ENCODE measurements around the gene SLC3A2. TPM values are rescaled to one million over a fixed set of nuclear protein-coding genes. Genes with fewer than 3 reads are reported as not detected.

The SLC3A2 gene
- total RNA-seq, 3 donors from 2014 or later (not counting 1 experiment from before 2014, with no cell fraction given), result 200 to 235 (median 207) TPM

- DNase-seq (no peak), ATAC-seq (no peak)
- TF ChIP-seq CTCF (IDR thresholded peaks at IDR 0.05), result no peak
- Histone ChIP-seq H3K27ac (ENCODE audit: low read length) (no peak overlapping the region), H3K4me1 (ENCODE audit: control insufficient read depth, insufficient read depth, low read length) (peaks cover 8% of the 10 kb centered on the region), H3K4me3 (ENCODE audit: low read length) (no peak overlapping the region), H3K9me3 (ENCODE audit: control insufficient read depth, insufficient read depth, low read length) (no peaks in the 10 kb centered on the region), H3K36me3 (ENCODE audit: control insufficient read depth, insufficient read depth, low read length) (peaks cover 55% of the 10 kb centered on the region), H3K27me3 (ENCODE audit: control insufficient read depth, insufficient read depth, low read length) (no peaks in the 10 kb centered on the region)
- H3K4me3 Mint-ChIP-seq, result no peak overlapping the region
- H3K4me1 Mint-ChIP-seq, result peaks cover 15 to 24% of the 10 kb centered on the region in 2 donors
- H3K27me3 Mint-ChIP-seq (ENCODE audit: low read depth in 2 of 2), result no peaks in the 10 kb centered on the region
- H3K9me3 Mint-ChIP-seq, result no peaks in the 10 kb centered on the region
- peak overlapping the region; percentile 60 to 69 for H3K27ac Mint-ChIP-seq
- peaks cover 30% of the 10 kb centered on the region for H3K36me3 Mint-ChIP-seq
- 97% methylated on average over 14 of the region's 14 CpGs for WGBS (ENCODE audit: insufficient coverage)
- intact Hi-C loops (cut with micrococcal nuclease), result no loop called here
Observed at GRCh38 chr11:62888406-62888805, 7.7 kb downstream of the SLC3A2 start.

- ATAC-seq, result peak in 1 of 3 donors; percentile 4
- Histone ChIP-seq H3K27me3 (ENCODE audit: control insufficient read depth, insufficient read depth, low read length) (no peaks in the 10 kb centered on the region), H3K9me3 (ENCODE audit: control insufficient read depth, insufficient read depth, low read length) (no peaks in the 10 kb centered on the region), H3K36me3 (ENCODE audit: control insufficient read depth, insufficient read depth, low read length) (peaks cover 48% of the 10 kb centered on the region), H3K27ac (ENCODE audit: low read length) (no peak overlapping the region), H3K4me3 (ENCODE audit: low read length) (no peak overlapping the region), H3K4me1 (ENCODE audit: control insufficient read depth, insufficient read depth, low read length) (peaks cover 3% of the 10 kb centered on the region)
- no peak for DNase-seq
- 91% methylated on average over 2 of the region's 2 CpGs for WGBS (ENCODE audit: insufficient coverage)
- peak overlapping the region; percentile 37 for H3K4me3 Mint-ChIP-seq
- no peaks in the 10 kb centered on the region for H3K9me3 Mint-ChIP-seq
- peaks cover 8 to 17% of the 10 kb centered on the region in 2 donors for H3K4me1 Mint-ChIP-seq
- intact Hi-C loops (cut with micrococcal nuclease), result no loop called here
- peak overlapping the region; percentile 60 to 69 for H3K27ac Mint-ChIP-seq
- TF ChIP-seq CTCF (IDR thresholded peaks at IDR 0.05), result no peak
- peaks cover 23% of the 10 kb centered on the region for H3K36me3 Mint-ChIP-seq
- no peaks in the 10 kb centered on the region for H3K27me3 Mint-ChIP-seq (ENCODE audit: low read depth in 2 of 2)
Observed at GRCh38 chr11:62889126-62889483, 8.4 kb downstream of the SLC3A2 start.

GRCh38 chr11:62889484-62890437, 9.1 kb downstream of the SLC3A2 start:
- Mint-ChIP-seq H3K4me1 (peaks cover 7 to 14% of the 10 kb centered on the region in 2 donors), H3K9me3 (no peaks in the 10 kb centered on the region), H3K36me3 (peaks cover 20% of the 10 kb centered on the region), H3K27ac (peak overlapping the region; percentile 60 to 69), H3K4me3 (no peak overlapping the region), H3K27me3 (ENCODE audit: low read depth in 2 of 2) (no peaks in the 10 kb centered on the region)
- H3K36me3 ChIP-seq (ENCODE audit: control insufficient read depth, insufficient read depth, low read length), result peaks cover 41% of the 10 kb centered on the region
- no peaks in the 10 kb centered on the region for H3K27me3 ChIP-seq (ENCODE audit: control insufficient read depth, insufficient read depth, low read length)
- no peak overlapping the region for H3K4me3 ChIP-seq (ENCODE audit: low read length)
- no peak for ATAC-seq
- whole genome bisulfite sequencing (ENCODE audit: insufficient coverage), result 92% methylated on average over 11 of the region's 11 CpGs
- intact Hi-C loops (cut with micrococcal nuclease), result no loop called here
- H3K4me1 ChIP-seq (ENCODE audit: control insufficient read depth, insufficient read depth, low read length), result peaks cover 3% of the 10 kb centered on the region
- no peak for TF ChIP-seq CTCF (IDR thresholded peaks at IDR 0.05)
- no peaks in the 10 kb centered on the region for H3K9me3 ChIP-seq (ENCODE audit: control insufficient read depth, insufficient read depth, low read length)
- no peak for DNase-seq
- no peak overlapping the region for H3K27ac ChIP-seq (ENCODE audit: low read length)

Measured in natural killer cell (primary cell).